Measurements from ENCODE around the gene MCTP1. TPM values are rescaled to one million over a fixed set of nuclear protein-coding genes. Genes with fewer than 3 reads are reported as not detected.

MCTP1 gene
- total RNA-seq, 1 experiment from 2014 or later: 2.5 TPM

- Mint-ChIP-seq H3K4me3 (no peak overlapping the region), H3K27me3 (ENCODE audit: low read depth) (0 out of 2 replicates have a peak, but pooled peaks cover 1% of the 10 kb centered on the region), H3K4me1 (peaks cover 11 to 18% of the 10 kb centered on the region in 2 experiments), H3K9me3 (peaks cover 5% of the 10 kb centered on the region in 2 experiments; a peak in 3 of 5 replicates), H3K36me3 (ENCODE audit: insufficient read depth in 1 of 3, low read depth in 3 of 3) (peaks cover 0 to 5% (median 0%) of the 10 kb centered on the region in 3 experiments; a peak in 1 of 7 replicates), H3K27ac (no peak overlapping the region)
- no peak overlapping the region for H2AK5ac ChIP-seq (ENCODE audit: insufficient read length, low read length)
- H3K23ac ChIP-seq (ENCODE audit: insufficient read length, low read depth, low read length): no peak overlapping the region
- no peaks in the 10 kb centered on the region for H3K79me1 ChIP-seq (ENCODE audit: insufficient read depth, low read depth, low read length, poor library complexity, severe bottlenecking)
- no peak overlapping the region for H3K9ac ChIP-seq (ENCODE audit: extremely low read depth, insufficient read length, low read length)
- no peak overlapping the region for H2AFZ ChIP-seq (ENCODE audit: low read length)
- H4K5ac ChIP-seq (ENCODE audit: insufficient read length, low read depth, low read length): no peak overlapping the region
- H4K20me1 ChIP-seq (ENCODE audit: control insufficient read depth, insufficient read depth, insufficient read length): no peaks in the 10 kb centered on the region
- no peaks in the 10 kb centered on the region for H3K23me2 ChIP-seq (ENCODE audit: insufficient read length, low read depth, low read length, poor library complexity, severe bottlenecking)
- no peak for TF ChIP-seq CTCF (conservative IDR thresholded peaks at IDR 0.05)
- no CpG with 5 or more reads among the region's 4 CpGs for WGBS (ENCODE audit: extremely low coverage, insufficient read length, low lambda C conversion rate)
- no peak overlapping the region for H3K56ac ChIP-seq (ENCODE audit: insufficient read length, low read depth, low read length)
- no peaks in the 10 kb centered on the region for H3K79me2 ChIP-seq (ENCODE audit: insufficient read depth, low read length)
- no peak overlapping the region for H2BK12ac ChIP-seq (ENCODE audit: insufficient read length, low read depth, low read length)
- no peak overlapping the region for H2BK20ac ChIP-seq (ENCODE audit: low read depth, low read length, poor library complexity, severe bottlenecking)
- H3K4me1 ChIP-seq (ENCODE audit: insufficient read depth, low read length): peaks cover 2% of the 10 kb centered on the region; the same call in 1 of the 2 replicates
- H4K91ac ChIP-seq (ENCODE audit: insufficient read length, low read depth, low read length): no peak overlapping the region
- no peak overlapping the region for H3K18ac ChIP-seq (ENCODE audit: insufficient read length, low read depth, low read length)
- no peak overlapping the region for H4K8ac ChIP-seq (replicated peaks; ENCODE audit: insufficient read length, low read depth, low read length)
- H3K9me3 ChIP-seq (ENCODE audit: control insufficient read depth, low read depth, low read length): no peaks in the 10 kb centered on the region
- no peak overlapping the region for H3T11ph ChIP-seq (ENCODE audit: low read length)
- no peak overlapping the region for H2BK15ac ChIP-seq (ENCODE audit: low read depth, low read length)
- no peak overlapping the region for H3K14ac ChIP-seq (ENCODE audit: insufficient read depth, low read length)
- no peak for DNase-seq
- H3K27ac ChIP-seq (ENCODE audit: insufficient read length, low read depth, low read length): no peak overlapping the region
- no peak overlapping the region for H2BK5ac ChIP-seq (ENCODE audit: insufficient read length, low read length)
- no peaks in the 10 kb centered on the region for H3K27me3 ChIP-seq (ENCODE audit: insufficient read depth, low read length)
- no peak overlapping the region for H3K4ac ChIP-seq (ENCODE audit: low read depth, low read length)
- H3K4me2 ChIP-seq (ENCODE audit: insufficient read depth, insufficient read length, low read length): no peak overlapping the region
- H2BK120ac ChIP-seq (ENCODE audit: low read depth, low read length, poor library complexity, severe bottlenecking): no peak overlapping the region
These were observed 67.5 kb downstream of the MCTP1 start for GRCh38 chr5:95217351-95217750.

All from H9 (cell line).